ENCODE measurements around the gene GALNT17.
"Not testable (repeated sequence)": the region's sequence is repeated elsewhere in the genome, so short reads cannot be mapped to it uniquely, and the experiment has no call there.

GALNT17 gene

DNA sequence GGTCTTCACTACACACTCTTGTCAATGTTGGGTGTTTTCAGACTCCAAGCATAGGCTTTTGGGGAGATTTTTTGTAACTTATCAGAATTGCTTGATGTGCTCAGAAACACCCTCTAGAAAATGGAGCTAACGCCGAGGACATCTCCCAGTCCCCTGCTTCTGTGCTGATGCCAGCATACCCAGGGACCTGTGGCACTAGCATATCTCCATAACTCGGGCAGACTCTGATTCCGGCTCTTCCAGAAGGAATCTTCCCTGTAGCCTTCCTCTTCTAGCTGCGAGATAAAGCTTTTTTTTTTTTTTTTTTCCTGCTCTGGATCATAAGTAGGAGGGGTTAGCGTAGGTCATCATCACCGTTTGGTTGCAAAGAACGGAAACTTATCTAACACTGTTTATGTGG lies 434.4 kb downstream of the GALNT17 start:
- DNase-seq (ENCODE audit: low read depth): no peak

DNA sequence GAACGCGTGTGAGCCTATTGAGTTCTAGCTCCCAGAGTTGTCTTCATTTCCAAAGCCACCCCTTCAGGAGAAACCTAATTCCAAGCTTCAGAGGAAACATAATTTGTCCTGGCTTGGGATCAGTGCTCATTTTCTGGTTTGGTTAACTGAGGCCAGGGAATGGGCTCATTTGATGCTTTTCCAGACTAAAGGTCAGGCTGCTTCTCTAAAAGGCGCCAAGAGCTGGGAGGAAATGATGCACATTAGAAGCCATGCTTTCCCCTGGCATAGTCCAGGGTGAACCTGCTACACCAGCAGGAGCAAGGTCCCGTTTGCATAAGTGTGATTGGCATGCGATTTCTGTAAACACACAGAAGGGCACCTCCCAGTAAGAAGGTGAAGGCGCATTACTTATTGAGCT lies 435.0 kb downstream of the GALNT17 start:
- DNase-seq (ENCODE audit: low read depth): no peak

DNA sequence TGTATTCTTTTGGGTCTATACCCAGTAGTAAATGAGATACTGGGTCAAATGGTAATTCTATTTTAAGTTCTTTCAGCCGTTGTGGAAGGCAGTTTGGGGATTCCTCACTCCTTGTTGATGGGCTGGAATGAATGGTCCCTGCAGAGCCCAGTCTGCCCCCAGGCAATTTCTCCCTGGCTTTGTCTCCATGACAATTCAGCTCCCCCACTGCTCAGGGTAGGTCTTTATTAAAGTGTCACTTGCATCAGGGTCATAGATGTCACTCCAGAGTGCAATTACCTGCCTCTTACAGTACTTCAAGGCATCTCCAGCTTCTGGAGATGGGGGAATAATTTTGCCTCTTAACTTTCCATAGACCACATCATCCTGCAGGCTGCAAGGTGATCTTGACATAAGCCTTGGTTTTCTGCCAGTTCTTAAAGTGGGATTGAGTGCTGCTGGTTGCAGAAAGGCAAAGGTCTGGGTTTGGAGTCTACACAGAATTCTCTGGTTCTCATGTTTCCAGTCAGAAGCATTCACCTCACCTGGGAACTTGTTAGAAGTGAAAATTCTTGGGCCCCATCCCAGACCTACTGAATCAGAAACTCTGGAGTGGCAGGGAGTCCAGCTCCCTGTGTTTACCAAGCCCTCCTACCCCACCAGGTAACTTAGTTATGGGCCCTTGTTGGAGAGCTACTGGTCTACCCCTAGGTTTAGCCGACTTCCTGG lies 442.4 kb downstream of the GALNT17 start:
- DNase-seq (ENCODE audit: low read depth): no peak

DNA sequence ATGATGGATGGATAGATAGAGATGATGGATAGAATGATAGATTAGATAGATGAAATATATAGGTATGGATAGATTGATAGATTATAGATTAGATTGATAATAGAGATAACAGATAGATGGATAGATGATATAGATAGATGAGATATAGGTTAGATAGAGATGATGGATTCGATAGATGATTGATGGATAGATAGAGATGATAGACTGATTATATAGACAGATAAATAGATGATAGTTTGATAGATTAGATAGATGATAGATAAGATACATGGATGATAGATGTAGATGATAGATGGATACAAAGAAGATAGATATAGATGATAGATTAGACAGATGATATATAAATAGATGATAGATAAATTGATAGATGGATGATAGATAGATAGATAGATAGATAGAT lies 448.1 kb downstream of the GALNT17 start:
- no peak for DNase-seq (ENCODE audit: low read depth)

DNA sequence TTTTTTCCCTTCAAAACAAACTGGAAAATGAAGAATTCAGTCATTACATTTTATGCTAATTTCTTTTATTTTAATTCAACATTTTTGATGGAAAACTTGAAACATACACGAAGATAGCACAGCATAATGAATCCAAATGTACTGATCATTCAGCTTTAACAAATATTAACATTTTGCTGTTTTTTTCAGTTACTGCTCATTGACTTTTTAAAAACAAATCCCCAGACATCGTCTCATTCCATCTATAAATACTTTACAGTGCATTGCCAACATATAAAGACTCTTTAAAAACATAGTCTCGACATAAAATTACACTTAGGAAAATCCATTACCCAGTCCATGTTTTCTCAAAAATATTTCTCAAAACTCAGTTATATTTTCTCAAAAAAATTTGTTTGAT lies 452.3 kb downstream of the GALNT17 start:
- no peak for DNase-seq (ENCODE audit: low read depth)

GRCh38 chr7:71591876-71592275 lies 459.9 kb downstream of the GALNT17 start:
- DNase-seq (ENCODE audit: low read depth): no peak

DNA sequence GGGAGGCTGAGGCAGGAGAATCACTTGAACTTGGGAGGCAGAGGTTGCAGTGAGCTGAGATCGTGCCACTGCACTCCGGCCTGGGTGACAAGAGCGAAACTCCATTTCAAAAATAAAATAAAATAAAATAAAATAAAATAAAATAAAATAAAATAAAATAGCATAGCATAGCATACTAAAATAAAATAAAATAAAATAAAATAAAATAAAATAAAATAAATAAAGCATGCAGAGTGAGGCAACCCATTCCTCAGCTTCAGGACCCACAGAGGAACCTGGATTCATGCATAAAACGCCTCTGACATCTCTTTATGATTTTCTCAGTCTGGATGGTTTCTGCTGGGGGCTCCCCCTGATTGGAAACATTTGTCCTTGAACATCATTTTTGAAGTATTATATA lies 460.4 kb downstream of the GALNT17 start:
- DNase-seq (ENCODE audit: low read depth): not testable (repeated sequence)

DNA sequence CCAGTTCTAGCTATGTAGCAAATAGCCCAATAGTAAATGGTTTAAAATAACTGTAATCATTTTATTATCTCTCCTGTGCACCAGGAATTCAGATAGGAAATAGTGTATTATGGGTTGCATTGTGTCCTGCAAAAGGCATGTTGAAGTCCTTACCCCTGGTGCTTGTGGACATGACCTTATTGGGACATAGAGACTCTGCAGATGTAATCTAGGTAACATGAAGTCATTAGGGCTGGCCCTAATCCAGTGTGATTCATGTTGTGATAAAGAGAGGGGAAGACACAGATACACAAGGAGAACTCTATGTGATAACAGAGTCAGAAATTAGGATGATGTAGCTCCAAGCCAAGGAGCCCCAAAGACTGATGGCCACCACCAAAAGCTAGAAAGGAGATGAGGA lies 462.8 kb downstream of the GALNT17 start:
- no peak for DNase-seq (ENCODE audit: low read depth)

GRCh38 chr7:71595176-71595575 lies 463.2 kb downstream of the GALNT17 start:
- no peak for DNase-seq (ENCODE audit: low read depth)

GRCh38 chr7:71598553-71598952 lies 466.6 kb downstream of the GALNT17 start:
- DNase-seq (ENCODE audit: low read depth): no peak

DNA sequence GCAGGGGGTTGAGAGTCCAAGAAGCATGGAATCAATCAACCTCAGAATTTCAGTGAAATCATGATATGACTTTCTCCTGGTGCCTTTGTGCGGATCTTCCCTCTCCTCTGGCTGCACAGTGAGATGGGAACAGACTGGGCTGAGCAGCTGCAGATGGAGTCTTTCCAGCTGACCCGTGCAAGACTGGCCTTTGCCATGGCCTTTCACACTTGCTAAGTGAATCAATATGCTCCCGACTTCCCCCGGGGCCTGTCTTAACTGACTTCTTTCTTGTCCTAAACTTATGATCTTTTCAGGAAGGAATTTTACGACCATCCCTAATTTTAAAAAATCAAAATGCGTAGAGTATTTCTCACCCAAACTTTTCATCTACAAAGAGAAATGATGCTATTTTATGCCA lies 469.9 kb downstream of the GALNT17 start:
- DNase-seq (ENCODE audit: low read depth): no peak

- DNase-seq (ENCODE audit: low read depth): no peak
These were observed 473.0 kb downstream of the GALNT17 start for GRCh38 chr7:71604818-71605414.

GRCh38 chr7:71611986-71612385 lies 480.0 kb downstream of the GALNT17 start:
- no peak for DNase-seq (ENCODE audit: low read depth)

DNA sequence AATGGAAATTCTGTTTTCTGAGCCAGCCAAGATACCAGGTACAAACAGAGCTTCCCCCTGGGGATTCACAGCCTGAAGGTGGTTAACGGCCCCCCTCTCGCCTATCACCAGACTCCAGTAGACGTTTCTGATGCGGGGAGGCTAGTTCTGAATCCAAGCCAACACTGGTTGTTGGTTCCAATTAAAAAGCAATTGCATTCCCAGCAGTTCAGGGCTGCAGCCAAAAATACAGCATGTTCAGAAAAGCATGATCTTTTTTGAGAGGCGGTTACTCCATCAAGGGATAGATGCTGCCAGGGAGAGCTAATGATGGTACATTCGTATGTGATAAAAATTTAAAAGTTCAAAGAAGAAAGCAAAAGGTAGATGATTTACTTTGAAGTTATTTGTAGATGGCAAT lies 481.0 kb downstream of the GALNT17 start:
- DNase-seq (ENCODE audit: low read depth): no peak

GRCh38 chr7:71613313-71613712 lies 481.4 kb downstream of the GALNT17 start:
- DNase-seq (ENCODE audit: low read depth): no peak

- DNase-seq (ENCODE audit: low read depth): no peak
These were observed 483.1 kb downstream of the GALNT17 start for GRCh38 chr7:71615017-71615416.

DNA sequence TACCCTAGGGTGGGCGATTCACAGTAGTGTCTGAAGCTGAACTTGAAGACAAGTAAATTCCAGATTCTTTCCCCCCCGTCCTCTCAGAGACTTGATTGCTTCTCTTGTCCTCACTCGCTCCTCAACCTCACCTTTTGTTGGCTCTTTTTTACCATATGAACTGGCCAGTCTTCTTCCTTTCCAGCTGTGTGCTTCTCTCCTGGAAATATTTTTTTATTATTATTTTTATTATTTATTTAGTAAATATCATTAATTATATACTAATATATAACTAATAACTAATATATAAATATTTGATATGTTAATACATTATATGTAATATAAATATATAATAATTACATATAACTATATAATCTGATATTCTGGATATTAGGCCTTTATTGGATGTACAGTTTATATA lies 484.3 kb downstream of the GALNT17 start:
- DNase-seq (ENCODE audit: low read depth): no peak

GRCh38 chr7:71618278-71618677 lies 486.3 kb downstream of the GALNT17 start:
- no peak for DNase-seq (ENCODE audit: low read depth)

- no peak for DNase-seq (ENCODE audit: low read depth)
These were observed 493.6 kb downstream of the GALNT17 start for GRCh38 chr7:71625545-71625944.

DNA sequence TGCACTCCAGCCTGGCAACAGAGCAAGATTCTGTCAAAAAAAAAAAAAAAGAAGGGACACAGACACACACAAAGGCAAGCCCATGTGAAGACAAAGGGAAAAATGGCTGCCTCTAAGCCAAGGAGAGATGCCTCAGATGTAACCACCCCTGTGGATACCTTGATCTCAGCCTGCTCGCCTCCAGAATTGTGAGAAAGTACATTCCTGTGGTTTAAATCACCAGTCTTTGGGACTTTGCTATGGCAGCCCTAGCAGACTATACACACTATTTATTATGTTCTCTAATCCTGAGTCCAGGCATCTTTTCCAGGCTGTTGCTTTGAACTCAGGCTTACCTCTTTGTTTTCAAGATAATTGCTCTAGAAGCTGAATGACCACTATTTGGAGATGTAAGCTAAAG lies 494.3 kb downstream of the GALNT17 start:
- no peak for DNase-seq (ENCODE audit: low read depth)

DNA sequence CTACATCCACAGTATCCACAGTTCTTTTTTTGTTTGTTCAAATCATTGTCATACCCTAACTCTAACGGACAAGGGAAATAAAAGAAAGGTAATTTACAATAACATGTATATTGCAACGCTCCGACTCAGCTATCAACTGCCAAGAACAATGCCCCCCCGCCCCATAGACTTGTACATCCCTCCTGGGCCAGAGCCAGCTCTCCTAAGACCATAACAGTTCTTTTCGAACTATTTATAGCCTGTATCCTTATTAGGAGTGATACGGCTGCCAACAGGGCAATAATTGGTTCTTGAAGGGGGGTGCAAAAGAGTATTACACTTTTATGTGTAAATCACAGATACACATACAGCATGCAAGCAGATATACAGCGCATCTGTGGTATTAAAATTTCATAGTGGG lies 495.7 kb downstream of the GALNT17 start:
- no peak for DNase-seq (ENCODE audit: low read depth)

DNA sequence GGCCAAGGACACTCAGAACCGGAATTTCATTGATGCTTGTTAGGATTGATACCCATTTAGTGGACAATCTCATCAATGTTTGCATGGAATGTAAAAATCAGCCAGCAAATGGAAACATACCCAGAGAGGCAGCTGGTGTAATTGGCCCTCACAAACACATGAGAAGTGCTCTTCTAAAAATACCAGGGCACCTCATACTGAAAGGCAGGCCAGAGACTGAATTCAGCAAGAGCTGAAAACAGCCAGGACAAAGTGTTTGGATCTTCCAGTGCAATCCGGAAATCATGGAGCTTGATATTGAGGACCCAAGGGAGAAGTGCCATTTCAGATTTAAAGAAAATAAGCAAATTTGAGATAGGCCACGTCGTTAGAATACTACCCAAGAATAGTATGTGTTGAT lies 498.6 kb downstream of the GALNT17 start:
- DNase-seq (ENCODE audit: low read depth): no peak

DNA sequence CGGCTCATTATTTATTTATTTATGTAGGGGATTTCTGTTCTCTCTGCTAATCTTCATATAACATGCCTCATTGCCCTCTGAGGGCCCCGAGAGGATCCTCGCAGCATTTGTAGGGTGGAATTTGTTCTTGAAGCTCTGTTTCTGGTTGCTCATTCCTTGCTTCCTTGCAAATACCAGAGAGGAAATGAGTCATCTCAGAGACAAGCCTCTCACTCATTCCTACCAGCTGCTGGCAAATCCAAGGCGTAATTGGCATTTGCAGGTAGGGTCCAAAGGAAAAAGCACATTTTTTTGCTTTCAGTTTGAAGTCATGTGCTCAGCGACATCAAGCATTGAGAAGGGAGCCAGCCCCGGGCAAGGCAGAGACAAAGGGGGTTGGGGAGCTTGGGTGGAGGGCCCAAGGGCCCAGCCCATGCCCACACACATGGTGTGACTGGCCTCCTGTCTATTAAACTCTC lies 501.6 kb downstream of the GALNT17 start:
- no peak for DNase-seq (ENCODE audit: low read depth)

- DNase-seq (ENCODE audit: low read depth): not testable (repeated sequence)
These were observed 503.9 kb downstream of the GALNT17 start for GRCh38 chr7:71635849-71636248.

Measured in HS-27A (cell line).